NAMALWA (cell line): ENCODE results near the gene ANAPC2.

Source experiments
- DNase-seq: peaks from one replicate; pipeline ENCODE4 v3.0.0-alpha.2; 2015; ENCODE audit warnings: low spot score

The ANAPC2 gene

GRCh38 chr9:137162505-137163364 is 25.6 kb downstream of the ANAPC2 start:
- no peak for DNase-seq

GRCh38 chr9:137161558-137162486 is 26.5 kb downstream of the ANAPC2 start:
- DNase-seq = no peak

GRCh38 chr9:137160716-137161557 is 27.4 kb downstream of the ANAPC2 start:
- no peak for DNase-seq

- no peak for DNase-seq
These were observed 28.3 kb downstream of the ANAPC2 start for GRCh38 chr9:137160054-137160425.

GRCh38 chr9:137159105-137160053 is 29.0 kb downstream of the ANAPC2 start:
- DNase-seq = no peak

- no peak for DNase-seq
These were observed 29.7 kb downstream of the ANAPC2 start for GRCh38 chr9:137158625-137159024.

GRCh38 chr9:137157618-137158415 is 30.5 kb downstream of the ANAPC2 start:
- no peak for DNase-seq

GRCh38 chr9:137156567-137157375 is 31.6 kb downstream of the ANAPC2 start:
- DNase-seq = peak; percentile 68

- DNase-seq = no peak
These were observed 35.4 kb downstream of the ANAPC2 start for GRCh38 chr9:137152844-137153405.

GRCh38 chr9:137150617-137151457 is 37.5 kb downstream of the ANAPC2 start:
- DNase-seq = peak; percentile 97

GRCh38 chr9:137149942-137150616 is 38.3 kb downstream of the ANAPC2 start:
- peak; percentile 62 for DNase-seq

- DNase-seq = no peak
These were observed 39.0 kb downstream of the ANAPC2 start for GRCh38 chr9:137149363-137149762.

- DNase-seq = no peak
These were observed 39.7 kb downstream of the ANAPC2 start for GRCh38 chr9:137148661-137149060.

GRCh38 chr9:137148242-137148641 is 40.1 kb downstream of the ANAPC2 start:
- no peak for DNase-seq

GRCh38 chr9:137147793-137148160 is 40.6 kb downstream of the ANAPC2 start:
- no peak for DNase-seq

- peak; percentile 31 for DNase-seq
These were observed 41.1 kb downstream of the ANAPC2 start for GRCh38 chr9:137147091-137147792.

- DNase-seq = peak; percentile 38
These were observed 41.8 kb downstream of the ANAPC2 start for GRCh38 chr9:137146527-137146918.
